TTC549 (cell line): ENCODE measurements around the gene SLC44A4.
A peak's percentile ranks its signal among the peaks of the same experiment; 100 is the strongest.
"Not testable (repeated sequence)": the region's sequence is repeated elsewhere in the genome, so short reads cannot be mapped to it uniquely, and the experiment has no call there.

Experiments used
- FAIRE-seq: peaks from 2 replicates; lab custom pipeline; 2012; peaks lifted over from hg19 to GRCh38; lab: Jason Lieb, UNC

Gene SLC44A4

GRCh38 chr6:31857774-31858173, 21.0 kb downstream of the SLC44A4 start:
- FAIRE-seq: not testable (repeated sequence)

- FAIRE-seq: not testable (repeated sequence)
Observed at GRCh38 chr6:31851980-31852718, 26.6 kb downstream of the SLC44A4 start.

- FAIRE-seq: no peak
Observed at GRCh38 chr6:31851485-31851832, 27.3 kb downstream of the SLC44A4 start.

GRCh38 chr6:31850765-31851484, 27.9 kb downstream of the SLC44A4 start:
- FAIRE-seq: no peak

- no peak for FAIRE-seq
Observed at GRCh38 chr6:31847276-31847978, 31.4 kb downstream of the SLC44A4 start.

- FAIRE-seq: no peak
Observed at GRCh38 chr6:31844507-31844906, 34.3 kb downstream of the SLC44A4 start.

GRCh38 chr6:31842053-31842452, 36.7 kb downstream of the SLC44A4 start:
- FAIRE-seq: no peak

GRCh38 chr6:31839779-31840126, 39.0 kb downstream of the SLC44A4 start:
- not testable (repeated sequence) for FAIRE-seq

- FAIRE-seq: no peak
Observed at GRCh38 chr6:31838968-31839367, 39.8 kb downstream of the SLC44A4 start.

- FAIRE-seq: not testable (repeated sequence)
Observed at GRCh38 chr6:31838114-31838553, 40.7 kb downstream of the SLC44A4 start.

- FAIRE-seq: no peak
Observed at GRCh38 chr6:31837369-31838113, 41.3 kb downstream of the SLC44A4 start.

- no peak for FAIRE-seq
Observed at GRCh38 chr6:31836474-31837368, 42.1 kb downstream of the SLC44A4 start.

- no peak for FAIRE-seq
Observed at GRCh38 chr6:31836047-31836473, 42.7 kb downstream of the SLC44A4 start.

GRCh38 chr6:31834367-31835250, 44.2 kb downstream of the SLC44A4 start:
- no peak for FAIRE-seq

- no peak for FAIRE-seq
Observed at GRCh38 chr6:31831350-31832215, 47.2 kb downstream of the SLC44A4 start.

GRCh38 chr6:31830886-31831335, 47.9 kb downstream of the SLC44A4 start:
- no peak for FAIRE-seq

GRCh38 chr6:31829633-31830283, 49.0 kb downstream of the SLC44A4 start:
- peak; percentile 59 for FAIRE-seq

GRCh38 chr6:31827286-31828079, 51.3 kb downstream of the SLC44A4 start, which contains the start of gene HSPA1B:
TSS of gene HSPA1B (plus strand) at chr6:31827738. CDS start at chr6:31827951, 213 bp downstream.
- FAIRE-seq: peak; percentile 89
